Measurements from ENCODE around the gene STK24. TPM values are rescaled to one million over a fixed set of nuclear protein-coding genes. Genes with fewer than 3 reads are reported as not detected.
"Not testable (repeated sequence)": the region's sequence is repeated elsewhere in the genome, so short reads cannot be mapped to it uniquely, and the experiment has no call there.

STK24 gene
- total RNA-seq, 1 donor from 2014 or later = 53.8 TPM

- DNase-seq = no peak
These were observed 6.0 kb upstream of the STK24 start for GRCh38 chr13:98582947-98583346.

- peak; percentile 65 for DNase-seq
These were observed 5.2 kb upstream of the STK24 start for GRCh38 chr13:98581971-98582702.

- DNase-seq = no peak
These were observed 4.5 kb upstream of the STK24 start for GRCh38 chr13:98581381-98581780.

- no peak for DNase-seq
These were observed 3.5 kb upstream of the STK24 start for GRCh38 chr13:98580420-98580819.

GRCh38 chr13:98577836-98578285, 954 bp upstream of the STK24 start:
- DNase-seq = no peak

GRCh38 chr13:98576200-98576945, 534 bp downstream of the STK24 start:
- no peak for DNase-seq

- no peak for DNase-seq
These were observed 1.1 kb downstream of the STK24 start for GRCh38 chr13:98575904-98576199.

GRCh38 chr13:98575009-98575903, 1.7 kb downstream of the STK24 start:
- peak; percentile 48 for DNase-seq

- DNase-seq = peak; percentile 69
These were observed 4.8 kb downstream of the STK24 start for GRCh38 chr13:98571955-98572662.

- DNase-seq = no peak
These were observed 6.0 kb downstream of the STK24 start for GRCh38 chr13:98570929-98571372.

GRCh38 chr13:98569494-98570367, 7.2 kb downstream of the STK24 start:
- not testable (repeated sequence) for DNase-seq

- no peak for DNase-seq
These were observed 8.0 kb downstream of the STK24 start for GRCh38 chr13:98568918-98569317.

- DNase-seq = no peak
These were observed 9.8 kb downstream of the STK24 start for GRCh38 chr13:98567140-98567539.

- DNase-seq = no peak
These were observed 11.0 kb downstream of the STK24 start for GRCh38 chr13:98565726-98566565.

GRCh38 chr13:98564204-98564603, 12.7 kb downstream of the STK24 start:
- no peak for DNase-seq

- DNase-seq = no peak
These were observed 13.8 kb downstream of the STK24 start for GRCh38 chr13:98563071-98563470.

GRCh38 chr13:98559169-98559568, 17.7 kb downstream of the STK24 start:
- DNase-seq = no peak

GRCh38 chr13:98557937-98558792, 18.7 kb downstream of the STK24 start:
- DNase-seq = no peak
